HEK293 (cell line): ENCODE data around the gene TSPAN14.
"Not testable (repeated sequence)": the region's sequence is repeated elsewhere in the genome, so short reads cannot be mapped to it uniquely, and the experiment has no call there.

Experiments used
- CTCF ChIA-PET: fragments of 350-600 bp; formaldehyde crosslinking; extraction: SDS; loops from one replicate; lab custom pipeline; 2021; ENCODE audit warnings: antibody characterized with exemption; lab: Yijun Ruan, JAX
- POLR2A ChIA-PET: fragments of 300-600 bp; formaldehyde crosslinking; extraction: SDS; loops from one replicate; lab custom pipeline; 2020; ENCODE audit warnings: antibody characterized with exemption, inconsistent platforms; lab: Yijun Ruan, JAX
- H3K27ac ChIP-seq: fragments of 200-500 bp; sonication (Bioruptor generic); 2 replicates; pipeline ENCODE4 v1.5.1; 2014; ENCODE audit warnings: low read depth, low read length, control low read depth, inconsistent platforms; ENCODE audit errors: extremely low read depth
- H3K36me3 ChIP-seq, 2 experiments: fragments of 200-500 bp in 1 of 2; sonication (Bioruptor generic) in 1 of 2; 1 replicate in 1 of 2; 2 replicates in 1 of 2; pipeline ENCODE4 v1.5.1; 2014 to 2017; ENCODE audit warnings: inconsistent platforms in 2 of 2, low read length in 2 of 2; ENCODE audit not compliant: control insufficient read depth in 2 of 2, insufficient read depth in 1 of 2
- H3K4me1 ChIP-seq: fragments of 200-500 bp; sonication (Bioruptor generic); 2 replicates; pipeline ENCODE4 v1.5.1; 2014; ENCODE audit warnings: mild to moderate bottlenecking, low read length, inconsistent platforms; ENCODE audit not compliant: control insufficient read depth, insufficient read depth
- H3K4me3 ChIP-seq: 2 replicates; pipeline ENCODE4 v1.5.1; 2011; ENCODE audit warnings: low read depth, mild to moderate bottlenecking, control low read depth, low read length, moderate library complexity
- H3K9me3 ChIP-seq: fragments of 200-500 bp; sonication (Bioruptor generic); 2 replicates; pipeline ENCODE4 v1.5.1; 2014; ENCODE audit warnings: low read depth, low read length, inconsistent platforms; ENCODE audit not compliant: control insufficient read depth, insufficient read depth
- GLI2 ChIP-seq: fragments of 450-650 bp; formaldehyde crosslinking; IDR thresholded peaks from 2 replicates; pipeline ENCODE4; 2017; ENCODE audit warnings: missing biosample characterization, missing genetic modification characterization, low read depth, borderline replicate concordance
- IKZF3 ChIP-seq: fragments of 450-650 bp; IDR thresholded peaks from 2 replicates; pipeline ENCODE4 v1.5.0; 2018; ENCODE audit warnings: missing biosample characterization, mild to moderate bottlenecking, missing genetic modification characterization, moderate library complexity
- MYNN ChIP-seq: fragments of 450-650 bp; formaldehyde crosslinking; IDR thresholded peaks from 2 replicates; pipeline ENCODE4 v1.5.1; 2016; ENCODE audit warnings: missing biosample characterization, missing genetic modification characterization, borderline replicate concordance
- REPIN1 ChIP-seq: fragments of 450-650 bp; formaldehyde crosslinking; IDR thresholded peaks from 2 replicates; pipeline ENCODE4 v1.5.1; 2017; ENCODE audit warnings: missing biosample characterization, missing genetic modification characterization, low read depth
- ZFHX2 ChIP-seq: fragments of 450-650 bp; formaldehyde crosslinking; conservative IDR thresholded peaks from 2 replicates; pipeline ENCODE4 v1.5.1; 2016; ENCODE audit warnings: missing biosample characterization, missing genetic modification characterization
- ZNF121 ChIP-seq: fragments of 450-650 bp; formaldehyde crosslinking; IDR thresholded peaks from 2 replicates; pipeline ENCODE4 v1.5.1; 2016; ENCODE audit warnings: missing biosample characterization, missing genetic modification characterization
- ZNF169 ChIP-seq: fragments of 450-650 bp; formaldehyde crosslinking; IDR thresholded peaks from 2 replicates; pipeline ENCODE4 v1.5.1; 2016; ENCODE audit warnings: missing biosample characterization, missing genetic modification characterization
- ZNF174 ChIP-seq: fragments of 450-650 bp; formaldehyde crosslinking; IDR thresholded peaks from 2 replicates; pipeline ENCODE4 v1.5.0; 2017; ENCODE audit warnings: missing biosample characterization, mild to moderate bottlenecking, missing genetic modification characterization
- ZNF211 ChIP-seq: fragments of 450-650 bp; formaldehyde crosslinking; IDR thresholded peaks from 2 replicates; pipeline ENCODE4 v1.5.1; 2016; ENCODE audit warnings: low read depth, missing biosample characterization, missing genetic modification characterization
- ZNF239 ChIP-seq: fragments of 450-650 bp; formaldehyde crosslinking; IDR thresholded peaks from 2 replicates; pipeline ENCODE4 v1.5.1; 2016; ENCODE audit warnings: missing biosample characterization, missing genetic modification characterization
- ZNF274 ChIP-seq, 2 experiments: fragments of 200-500 bp in 1 of 2; fragments of 450-650 bp in 1 of 2; sonication (Bioruptor generic) in 1 of 2; formaldehyde crosslinking in 1 of 2; IDR thresholded peaks; 2 replicates each; pipeline versions ENCODE4 v1.5.1 to v1.6.1; 2014 to 2016; ENCODE audit warnings: borderline replicate concordance in 1 of 2, inconsistent platforms in 1 of 2, low read length in 1 of 2, missing biosample characterization in 1 of 2, missing genetic modification characterization in 1 of 2
- ZNF302 ChIP-seq: fragments of 450-650 bp; formaldehyde crosslinking; IDR thresholded peaks from 2 replicates; pipeline ENCODE4 v1.5.1; 2016; ENCODE audit warnings: missing biosample characterization, missing genetic modification characterization, low read depth
- ZNF660 ChIP-seq: fragments of 450-650 bp; IDR thresholded peaks from 2 replicates; pipeline ENCODE4 v1.5.1; 2018; ENCODE audit warnings: missing biosample characterization, mild to moderate bottlenecking, missing genetic modification characterization
- ZNF677 ChIP-seq: fragments of 450-650 bp; IDR thresholded peaks from 2 replicates; pipeline ENCODE4 v1.5.0; 2018; ENCODE audit warnings: missing biosample characterization, mild to moderate bottlenecking, missing genetic modification characterization, moderate library complexity
- ZXDB ChIP-seq: fragments of 450-650 bp; formaldehyde crosslinking; IDR thresholded peaks from 2 replicates; pipeline ENCODE4 v1.5.1; 2016; ENCODE audit warnings: missing biosample characterization, missing genetic modification characterization
- TF ChIP-seq, protein P1 (sequence below): fragments of 450-650 bp; formaldehyde crosslinking; IDR thresholded peaks from 2 replicates; pipeline ENCODE4 v1.5.1; 2016; ENCODE audit warnings: missing biosample characterization, missing genetic modification characterization

The TSPAN14 gene

GRCh38 chr10:80473692-80474596 is 19.8 kb downstream of the TSPAN14 start:
- CTCF ChIA-PET: interaction anchor here (0.6 to 1.1 kb wide), 3 partner anchors 13 to 86 kb away, joined by 3 read pairs; no protein-coding TSS in a partner anchor
- Histone ChIP-seq H3K4me3 (no peak overlapping the region), H3K9me3 (no peaks in the 10 kb centered on the region), H3K4me1 (no peaks in the 10 kb centered on the region), H3K27ac (no peak overlapping the region), H3K36me3 (peaks cover 0 to 3% of the 10 kb centered on the region in 2 experiments; a peak in 1 of 3 replicates)
- POLR2A ChIA-PET: no interaction called here
- TF ChIP-seq, protein P1, sequence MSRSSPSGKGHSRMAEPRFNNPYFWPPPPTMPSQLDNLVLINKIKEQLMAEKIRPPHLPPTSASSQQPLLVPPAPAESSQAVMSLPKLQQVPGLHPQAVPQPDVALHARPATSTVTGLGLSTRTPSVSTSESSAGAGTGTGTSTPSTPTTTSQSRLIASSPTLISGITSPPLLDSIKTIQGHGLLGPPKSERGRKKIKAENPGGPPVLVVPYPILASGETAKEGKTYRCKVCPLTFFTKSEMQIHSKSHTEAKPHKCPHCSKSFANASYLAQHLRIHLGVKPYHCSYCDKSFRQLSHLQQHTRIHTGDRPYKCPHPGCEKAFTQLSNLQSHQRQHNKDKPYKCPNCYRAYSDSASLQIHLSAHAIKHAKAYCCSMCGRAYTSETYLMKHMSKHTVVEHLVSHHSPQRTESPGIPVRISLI (tag by site-specific recombination): 0 out of 2 replicates have a peak, but pooled peaks have one; percentile 16
- no peak for TF ChIP-seq MYNN (tag by site-specific recombination)
- no peak for TF ChIP-seq IKZF3 (tag by site-specific recombination)
- no peak for TF ChIP-seq REPIN1 (tag by site-specific recombination)
- no peak for TF ChIP-seq ZNF677 (tag by site-specific recombination)

DNA sequence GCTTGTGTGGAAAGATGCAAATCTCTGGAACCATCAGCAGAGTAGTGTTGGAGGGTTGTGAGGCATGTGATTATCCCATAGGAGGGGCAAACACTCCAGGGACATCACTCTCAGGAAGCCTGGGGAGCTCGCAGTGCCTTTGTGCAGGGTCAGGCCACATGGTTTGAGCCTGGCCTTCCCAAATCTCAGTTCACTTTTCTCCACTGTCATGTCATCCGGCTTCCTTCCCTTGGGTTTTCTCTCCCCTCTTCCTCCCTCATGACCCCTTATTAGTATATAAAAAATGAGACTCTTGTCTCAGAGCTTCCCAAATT is 20.4 kb downstream of the TSPAN14 start:
- no peak for TF ChIP-seq ZNF174 (tag by site-specific recombination)
- TF ChIP-seq ZNF169 (tag by site-specific recombination): no peak
- TF ChIP-seq, all 188 proteins: peak for 0
- CTCF ChIA-PET: interaction anchor here (0.6 to 1.1 kb wide), 3 partner anchors 10 to 87 kb away, joined by 3 read pairs; no protein-coding TSS in a partner anchor
- no peak overlapping the region for H3K27ac ChIP-seq
- POLR2A ChIA-PET: interaction anchor here (0.9 kb wide), 1 partner anchor 21 kb away, joined by 3 read pairs; no protein-coding TSS in a partner anchor
- H3K4me1 ChIP-seq: no peaks in the 10 kb centered on the region
- H3K36me3 ChIP-seq: peaks cover 0 to 3% of the 10 kb centered on the region in 2 experiments; a peak in 1 of 3 replicates
- H3K9me3 ChIP-seq: no peaks in the 10 kb centered on the region
- H3K4me3 ChIP-seq: no peak overlapping the region

GRCh38 chr10:80474941-80475340 is 20.8 kb downstream of the TSPAN14 start:
- TF ChIP-seq GLI2: no peak
- no peak for TF ChIP-seq ZXDB (tag by site-specific recombination)
- no peak for TF ChIP-seq ZNF302
- no peak for TF ChIP-seq ZFHX2 (tag by site-specific recombination)
- no peak for TF ChIP-seq ZNF274 (IDR thresholded peaks at IDR 0.05; ENCODE audit: low read length)
- TF ChIP-seq ZNF274 (tag by site-specific recombination; IDR thresholded peaks at IDR 0.05; ENCODE audit: borderline replicate concordance): no peak
- TF ChIP-seq ZNF121 (tag by site-specific recombination): no peak
- no peak for TF ChIP-seq ZNF660 (tag by site-specific recombination)
- TF ChIP-seq ZNF211 (tag by site-specific recombination): no peak
- no peak for TF ChIP-seq ZNF239 (tag by site-specific recombination)
- ChIA-PET POLR2A (interaction anchor here (0.9 kb wide), 1 partner anchor 22 kb away, joined by 3 read pairs; no protein-coding TSS in a partner anchor), CTCF (interaction anchor here (0.6 to 1.1 kb wide), 3 partner anchors 9 to 87 kb away, joined by 3 read pairs; no protein-coding TSS in a partner anchor)
- Histone ChIP-seq H3K9me3 (no peaks in the 10 kb centered on the region), H3K27ac (no peak overlapping the region), H3K36me3 (peaks cover 0 to 3% of the 10 kb centered on the region in 2 experiments; a peak in 1 of 3 replicates), H3K4me1 (no peaks in the 10 kb centered on the region), H3K4me3 (no peak overlapping the region)

- H3K36me3 ChIP-seq, CTCF ChIA-PET, H3K27ac ChIP-seq, H3K9me3 ChIP-seq, H3K4me3 ChIP-seq, H3K4me1 ChIP-seq: not testable (repeated sequence)
- POLR2A ChIA-PET: interaction anchor here (0.7 to 0.9 kb wide), 2 partner anchors 9 to 22 kb away, joined by 3 to 9 read pairs; no protein-coding TSS in a partner anchor
Observed at GRCh38 chr10:80475641-80476040, 21.5 kb downstream of the TSPAN14 start.
